Measurements from ENCODE around the gene TUBGCP2.

The TUBGCP2 gene

GRCh38 chr10:133294189-133294588, 14.5 kb downstream of the TUBGCP2 start:
- no peak overlapping the region for H3K27ac ChIP-seq
- no peak for TF ChIP-seq CTCF (conservative IDR thresholded peaks at IDR 0.05)

GRCh38 chr10:133293810-133294119, 14.9 kb downstream of the TUBGCP2 start:
- H3K27ac ChIP-seq = no peak overlapping the region
- no peak for TF ChIP-seq CTCF (conservative IDR thresholded peaks at IDR 0.05)

- no peak overlapping the region for H3K27ac ChIP-seq
- no peak for TF ChIP-seq CTCF (conservative IDR thresholded peaks at IDR 0.05)
Measured at GRCh38 chr10:133292919-133293809, 15.5 kb downstream of the TUBGCP2 start.

- no peak for TF ChIP-seq CTCF (conservative IDR thresholded peaks at IDR 0.05)
- H3K27ac ChIP-seq = no peak overlapping the region
Measured at GRCh38 chr10:133289761-133290160, 18.9 kb downstream of the TUBGCP2 start.

- TF ChIP-seq CTCF (conservative IDR thresholded peaks at IDR 0.05) = no peak
- H3K27ac ChIP-seq = no peak overlapping the region
Measured at GRCh38 chr10:133287832-133288500, 20.7 kb downstream of the TUBGCP2 start.

GRCh38 chr10:133286366-133286765, 22.3 kb downstream of the TUBGCP2 start:
- TF ChIP-seq CTCF (conservative IDR thresholded peaks at IDR 0.05) = no peak
- no peak overlapping the region for H3K27ac ChIP-seq

- TF ChIP-seq CTCF (conservative IDR thresholded peaks at IDR 0.05) = no peak
- H3K27ac ChIP-seq = no peak overlapping the region
Measured at GRCh38 chr10:133285217-133285616, 23.5 kb downstream of the TUBGCP2 start.

Data from VCaP (cell line).